Measurements from ENCODE around the gene CDC42BPB. TPM values are rescaled to one million over a fixed set of nuclear protein-coding genes. Genes with fewer than 3 reads are reported as not detected.

CDC42BPB gene
- total RNA-seq, 4 donors from 2014 or later, result 85.3 to 174 (median 101) TPM

DNA sequence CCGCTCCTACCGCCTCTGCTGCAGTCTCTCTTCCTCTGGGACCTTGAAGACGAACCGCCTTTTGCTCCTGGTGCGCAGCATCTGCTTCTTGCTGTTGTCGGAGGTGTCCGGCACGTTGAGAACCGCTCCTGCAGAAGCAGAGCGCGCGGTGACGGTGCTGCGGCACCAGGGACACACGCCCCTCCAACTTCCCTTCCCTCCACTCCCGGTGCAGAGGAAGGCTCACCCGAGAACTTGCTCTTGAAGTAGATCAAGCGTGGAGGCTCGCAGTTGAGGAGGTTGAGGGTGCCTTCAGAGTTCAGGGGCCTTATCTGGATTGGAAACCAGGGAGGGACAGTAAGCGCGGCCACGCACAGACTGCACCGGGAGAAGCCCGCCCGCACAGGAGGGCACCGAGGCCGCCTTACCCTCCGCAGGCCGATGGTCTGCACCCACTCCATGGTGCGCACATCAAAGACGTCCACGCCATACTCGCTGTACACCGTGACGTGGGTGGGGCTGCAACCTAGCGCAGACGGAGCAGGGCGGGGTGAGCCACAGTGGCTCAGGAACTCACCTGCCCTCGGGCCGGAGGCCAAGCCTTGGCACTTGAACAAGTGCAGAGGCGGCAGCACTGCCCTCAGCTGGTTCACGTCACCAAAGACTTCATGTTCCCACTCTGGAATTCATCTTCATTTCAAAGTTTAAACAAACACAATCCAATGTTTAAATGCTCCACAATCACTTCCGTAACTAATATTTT lies 117.4 kb downstream of the CDC42BPB start:
- H3K4me3 ChIP-seq (ENCODE audit: low read depth, poor library complexity, severe bottlenecking), result no peak overlapping the region
- WGBS, 2 donors, result 82 to 85% methylated on average over 43 of the region's 43 CpGs
- DNase-seq (ENCODE audit: low spot score in 2 of 2), result peak in 1 of 2 donors; percentile 32
- no peak for TF ChIP-seq POLR2A (IDR thresholded peaks at IDR 0.05)
- TF ChIP-seq, protein P1, sequence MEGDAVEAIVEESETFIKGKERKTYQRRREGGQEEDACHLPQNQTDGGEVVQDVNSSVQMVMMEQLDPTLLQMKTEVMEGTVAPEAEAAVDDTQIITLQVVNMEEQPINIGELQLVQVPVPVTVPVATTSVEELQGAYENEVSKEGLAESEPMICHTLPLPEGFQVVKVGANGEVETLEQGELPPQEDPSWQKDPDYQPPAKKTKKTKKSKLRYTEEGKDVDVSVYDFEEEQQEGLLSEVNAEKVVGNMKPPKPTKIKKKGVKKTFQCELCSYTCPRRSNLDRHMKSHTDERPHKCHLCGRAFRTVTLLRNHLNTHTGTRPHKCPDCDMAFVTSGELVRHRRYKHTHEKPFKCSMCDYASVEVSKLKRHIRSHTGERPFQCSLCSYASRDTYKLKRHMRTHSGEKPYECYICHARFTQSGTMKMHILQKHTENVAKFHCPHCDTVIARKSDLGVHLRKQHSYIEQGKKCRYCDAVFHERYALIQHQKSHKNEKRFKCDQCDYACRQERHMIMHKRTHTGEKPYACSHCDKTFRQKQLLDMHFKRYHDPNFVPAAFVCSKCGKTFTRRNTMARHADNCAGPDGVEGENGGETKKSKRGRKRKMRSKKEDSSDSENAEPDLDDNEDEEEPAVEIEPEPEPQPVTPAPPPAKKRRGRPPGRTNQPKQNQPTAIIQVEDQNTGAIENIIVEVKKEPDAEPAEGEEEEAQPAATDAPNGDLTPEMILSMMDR (IDR thresholded peaks at IDR 0.05), result no peak
- intact Hi-C loops (cut with DNase I; ENCODE audit: low total_unique reads), result no loop called here

DNA sequence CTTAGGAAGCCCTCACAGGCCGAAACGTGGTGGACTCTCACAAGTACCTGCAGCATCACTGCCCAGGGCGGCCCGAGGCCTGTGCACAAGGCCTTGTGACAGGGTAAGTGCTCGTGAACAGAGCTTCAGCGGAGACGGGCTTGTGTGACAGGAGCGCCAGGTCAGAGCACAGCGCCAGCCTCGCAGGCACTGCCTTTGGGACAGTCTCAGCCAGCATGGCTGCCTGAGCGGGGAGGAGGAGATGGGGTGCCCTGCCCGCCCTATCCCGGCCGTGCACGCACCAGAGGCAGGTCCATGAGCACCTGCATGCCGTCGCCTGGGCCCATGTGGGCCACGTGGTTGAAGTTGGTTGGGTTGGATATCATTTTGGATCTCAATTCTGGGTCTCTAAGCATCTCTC lies 118.0 kb downstream of the CDC42BPB start:
- no peak overlapping the region for H3K4me3 ChIP-seq (ENCODE audit: low read depth, poor library complexity, severe bottlenecking)
- no peak for DNase-seq (ENCODE audit: low spot score in 2 of 2)
- WGBS, 2 donors, result 96 to 98% methylated on average over 18 of the region's 18 CpGs
- intact Hi-C loops (cut with DNase I; ENCODE audit: low total_unique reads), result no loop called here
- TF ChIP-seq POLR2A (IDR thresholded peaks at IDR 0.05), result no peak
- TF ChIP-seq, protein P1 (IDR thresholded peaks at IDR 0.05), result no peak

DNA sequence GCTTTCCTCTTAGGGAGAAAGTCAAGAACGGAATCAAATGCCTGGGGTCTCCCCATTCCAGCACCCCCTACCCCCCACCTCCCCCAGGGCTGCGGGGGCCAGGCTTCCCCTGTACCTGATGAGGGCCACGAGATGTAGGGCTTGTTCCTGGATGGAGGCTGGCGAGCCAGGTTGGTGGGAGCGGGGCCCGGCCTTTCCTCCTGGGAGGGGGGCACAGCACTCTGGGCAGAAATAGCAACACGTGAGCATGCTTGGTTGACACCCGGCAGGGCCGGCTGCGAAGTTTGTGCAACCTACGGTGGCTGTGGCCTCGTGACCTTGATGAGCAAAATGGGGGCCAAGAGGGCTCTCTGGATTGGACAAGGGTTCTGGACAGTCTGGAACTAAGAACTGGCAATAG lies 119.2 kb downstream of the CDC42BPB start:
- TF ChIP-seq, protein P1 (IDR thresholded peaks at IDR 0.05), result no peak
- DNase-seq (ENCODE audit: low spot score in 2 of 2), result no peak
- intact Hi-C loops (cut with DNase I; ENCODE audit: low total_unique reads), result no loop called here
- whole genome bisulfite sequencing, 2 donors, result 94 to 96% methylated on average over 12 of the region's 12 CpGs
- no peak overlapping the region for H3K4me3 ChIP-seq (ENCODE audit: low read depth, poor library complexity, severe bottlenecking)

DNA sequence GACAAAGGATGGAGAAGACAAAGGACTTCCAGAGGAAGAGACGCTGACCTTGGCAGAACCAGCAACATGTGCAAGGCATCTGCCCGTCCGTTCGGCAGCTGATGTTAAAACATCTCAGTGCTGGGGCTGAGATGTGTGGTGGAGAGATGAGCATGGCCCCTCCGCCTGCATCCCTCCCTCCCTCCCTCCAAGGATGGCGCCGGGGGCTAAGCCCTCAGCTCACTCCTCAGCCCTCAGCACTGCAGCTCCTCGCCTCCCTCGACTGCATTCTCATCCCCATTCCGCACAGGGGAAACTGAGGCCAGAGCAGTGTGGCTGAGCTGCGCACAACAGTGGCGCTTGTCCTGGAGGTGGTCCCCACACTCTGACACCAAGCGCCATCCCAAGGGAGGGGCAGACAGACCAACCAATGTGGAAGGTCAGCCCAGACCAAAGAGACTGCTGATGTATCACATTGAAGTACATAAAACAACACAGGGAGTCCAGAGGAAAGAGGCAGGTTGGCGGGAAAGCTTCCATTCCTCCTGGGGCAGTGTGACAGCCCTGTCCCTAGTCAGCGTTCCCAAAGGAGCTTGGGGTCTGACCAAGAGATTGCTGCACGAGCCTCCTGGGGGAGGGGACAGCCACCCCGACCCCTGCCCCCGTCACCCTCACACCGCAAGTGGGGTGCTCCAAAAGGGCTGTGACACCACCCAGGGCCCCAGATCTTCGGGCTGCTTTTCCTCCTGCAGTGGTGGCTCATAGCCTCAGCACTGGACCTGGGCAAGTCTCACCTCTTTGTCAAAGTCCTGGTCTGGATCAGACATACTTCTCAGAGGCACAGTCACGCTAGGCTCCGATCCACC lies 119.8 kb downstream of the CDC42BPB start:
- TF ChIP-seq POLR2A (IDR thresholded peaks at IDR 0.05), result no peak
- TF ChIP-seq, protein P1 (IDR thresholded peaks at IDR 0.05), result no peak
- no peak overlapping the region for H3K4me3 ChIP-seq (ENCODE audit: low read depth, poor library complexity, severe bottlenecking)
- intact Hi-C loops (cut with DNase I; ENCODE audit: low total_unique reads), result no loop called here
- no peak for DNase-seq (ENCODE audit: low spot score in 2 of 2)
- 92 to 95% methylated on average over 22 of the region's 22 CpGs for WGBS, 2 donors

DNA sequence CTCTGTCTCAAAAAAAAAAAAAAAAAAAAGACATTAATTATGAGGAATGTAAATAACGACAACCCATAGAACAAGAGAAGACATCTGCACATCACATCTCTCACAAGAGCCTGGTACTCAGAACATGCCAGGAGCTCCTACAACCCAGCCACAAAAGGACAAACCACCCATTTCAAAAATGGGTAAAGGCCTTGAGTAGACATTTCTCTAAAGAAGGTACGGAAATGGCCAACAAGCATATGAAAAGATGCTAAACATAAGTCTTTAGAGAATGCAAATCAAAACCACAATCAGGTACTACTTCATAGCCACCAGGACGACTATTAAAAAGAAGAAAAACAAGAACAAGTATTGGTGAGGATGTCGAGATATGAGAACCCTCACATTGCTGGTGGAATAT lies 121.6 kb downstream of the CDC42BPB start:
- H3K4me3 ChIP-seq (ENCODE audit: low read depth, poor library complexity, severe bottlenecking), result no peak overlapping the region
- DNase-seq (ENCODE audit: low spot score in 2 of 2), result no peak
- 83 to 84% methylated on average over 4 of the region's 4 CpGs for WGBS, 2 donors
- intact Hi-C loops (cut with DNase I; ENCODE audit: low total_unique reads), result no loop called here
- TF ChIP-seq, protein P1 (IDR thresholded peaks at IDR 0.05), result no peak
- TF ChIP-seq POLR2A (IDR thresholded peaks at IDR 0.05), result no peak

Data from lower leg skin (tissue), 4 donors.